Measurements from ENCODE around the gene ASB13.

The ASB13 gene

DNA sequence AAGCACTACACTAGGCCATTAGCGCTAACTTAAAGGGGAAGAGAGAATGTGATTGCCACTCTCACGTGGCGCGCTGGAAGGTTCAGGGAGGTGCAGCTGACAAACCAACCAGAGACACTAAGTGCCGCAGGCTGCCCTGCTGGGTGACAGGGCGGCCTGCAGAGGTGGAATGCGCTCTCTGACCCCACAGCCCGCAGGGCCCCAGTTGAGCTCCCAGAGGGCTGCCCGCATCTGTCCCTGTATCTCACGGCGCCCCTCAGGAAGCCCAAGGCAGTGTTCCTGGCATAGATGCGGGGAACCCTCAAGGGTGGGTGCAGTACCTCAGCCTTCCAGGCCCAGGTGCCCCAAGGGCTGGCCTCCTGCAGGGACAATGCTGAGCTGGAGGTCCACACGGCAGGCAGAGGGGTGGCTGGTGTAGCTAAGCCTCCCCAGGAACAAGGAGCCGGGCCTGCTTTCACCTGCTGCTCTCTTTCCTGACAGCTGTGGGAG, 75.0 kb downstream of the ASB13 start:
- TF ChIP-seq, protein P1, sequence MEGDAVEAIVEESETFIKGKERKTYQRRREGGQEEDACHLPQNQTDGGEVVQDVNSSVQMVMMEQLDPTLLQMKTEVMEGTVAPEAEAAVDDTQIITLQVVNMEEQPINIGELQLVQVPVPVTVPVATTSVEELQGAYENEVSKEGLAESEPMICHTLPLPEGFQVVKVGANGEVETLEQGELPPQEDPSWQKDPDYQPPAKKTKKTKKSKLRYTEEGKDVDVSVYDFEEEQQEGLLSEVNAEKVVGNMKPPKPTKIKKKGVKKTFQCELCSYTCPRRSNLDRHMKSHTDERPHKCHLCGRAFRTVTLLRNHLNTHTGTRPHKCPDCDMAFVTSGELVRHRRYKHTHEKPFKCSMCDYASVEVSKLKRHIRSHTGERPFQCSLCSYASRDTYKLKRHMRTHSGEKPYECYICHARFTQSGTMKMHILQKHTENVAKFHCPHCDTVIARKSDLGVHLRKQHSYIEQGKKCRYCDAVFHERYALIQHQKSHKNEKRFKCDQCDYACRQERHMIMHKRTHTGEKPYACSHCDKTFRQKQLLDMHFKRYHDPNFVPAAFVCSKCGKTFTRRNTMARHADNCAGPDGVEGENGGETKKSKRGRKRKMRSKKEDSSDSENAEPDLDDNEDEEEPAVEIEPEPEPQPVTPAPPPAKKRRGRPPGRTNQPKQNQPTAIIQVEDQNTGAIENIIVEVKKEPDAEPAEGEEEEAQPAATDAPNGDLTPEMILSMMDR (IDR thresholded peaks at IDR 0.05; ENCODE audit: low read depth, low read length): no peak
- H3K4me3 ChIP-seq (ENCODE audit: low read depth, low read length): no peak overlapping the region

DNA sequence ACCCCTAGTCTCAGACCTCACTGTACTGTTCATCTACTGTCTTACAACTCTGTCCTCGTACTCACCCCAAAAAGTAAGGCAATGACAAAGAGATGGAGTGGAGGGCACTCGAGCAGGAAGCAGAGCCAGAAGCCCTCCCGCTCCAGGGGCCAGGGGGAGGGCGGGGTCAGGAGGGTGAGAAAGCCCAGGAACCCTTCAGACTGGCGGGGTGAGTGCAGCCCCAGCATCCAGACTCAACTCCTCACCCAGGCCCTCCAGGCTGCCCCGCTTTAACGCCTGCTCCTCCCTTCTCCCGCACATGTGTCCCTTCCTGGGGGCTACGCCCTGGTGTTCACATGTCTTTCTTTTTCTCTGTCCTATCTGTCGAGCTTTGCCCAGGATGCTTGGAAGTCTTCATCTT, 75.6 kb downstream of the ASB13 start:
- H3K4me3 ChIP-seq (ENCODE audit: low read depth, low read length): no peak overlapping the region
- TF ChIP-seq, protein P1 (IDR thresholded peaks at IDR 0.05; ENCODE audit: low read depth, low read length): no peak

DNA sequence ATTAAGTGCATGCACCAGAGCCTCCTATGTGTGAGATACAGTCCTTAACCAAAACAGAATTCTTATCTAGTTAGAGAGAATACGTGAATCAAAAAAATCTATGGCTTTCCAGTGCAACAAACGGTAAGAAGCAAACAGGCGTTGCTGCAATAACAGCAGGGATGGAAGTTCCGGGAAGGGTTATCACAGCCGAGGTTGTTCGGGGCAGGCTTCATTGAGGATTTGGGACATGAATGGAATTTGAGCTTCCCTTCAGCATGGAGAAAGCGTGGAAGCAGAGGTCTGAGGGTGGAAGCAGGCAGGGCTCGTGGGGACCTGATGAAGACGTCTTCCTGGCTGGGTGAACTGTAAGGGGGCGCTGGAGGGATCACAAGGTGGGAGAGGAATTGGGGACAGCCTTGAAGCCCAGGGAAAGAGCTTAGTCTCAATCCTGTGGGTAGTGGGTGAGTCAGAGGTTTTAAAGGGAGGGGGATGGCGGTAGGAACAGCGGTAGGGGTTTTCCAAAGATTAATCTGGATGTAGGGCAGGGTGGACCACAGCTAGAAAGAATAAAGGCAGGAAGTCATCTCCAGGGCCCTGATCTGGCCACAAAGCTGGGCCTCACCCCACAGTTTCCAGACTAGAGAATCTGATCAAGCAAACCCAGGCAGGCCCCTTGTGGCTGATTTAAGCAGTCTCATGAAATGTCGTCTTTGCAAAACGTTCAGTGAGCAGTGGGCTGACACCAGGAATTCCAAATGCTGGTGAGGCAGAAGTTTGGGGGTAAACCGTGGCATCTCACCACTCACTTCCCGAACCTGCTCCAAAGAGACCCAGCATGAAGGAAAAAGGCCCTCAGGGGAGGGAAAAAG, 76.5 kb downstream of the ASB13 start:
- TF ChIP-seq, protein P1 (IDR thresholded peaks at IDR 0.05; ENCODE audit: low read depth, low read length): peak; percentile 20; the same call in 1 of the 2 replicates
- no peak overlapping the region for H3K4me3 ChIP-seq (ENCODE audit: low read depth, low read length)

DNA sequence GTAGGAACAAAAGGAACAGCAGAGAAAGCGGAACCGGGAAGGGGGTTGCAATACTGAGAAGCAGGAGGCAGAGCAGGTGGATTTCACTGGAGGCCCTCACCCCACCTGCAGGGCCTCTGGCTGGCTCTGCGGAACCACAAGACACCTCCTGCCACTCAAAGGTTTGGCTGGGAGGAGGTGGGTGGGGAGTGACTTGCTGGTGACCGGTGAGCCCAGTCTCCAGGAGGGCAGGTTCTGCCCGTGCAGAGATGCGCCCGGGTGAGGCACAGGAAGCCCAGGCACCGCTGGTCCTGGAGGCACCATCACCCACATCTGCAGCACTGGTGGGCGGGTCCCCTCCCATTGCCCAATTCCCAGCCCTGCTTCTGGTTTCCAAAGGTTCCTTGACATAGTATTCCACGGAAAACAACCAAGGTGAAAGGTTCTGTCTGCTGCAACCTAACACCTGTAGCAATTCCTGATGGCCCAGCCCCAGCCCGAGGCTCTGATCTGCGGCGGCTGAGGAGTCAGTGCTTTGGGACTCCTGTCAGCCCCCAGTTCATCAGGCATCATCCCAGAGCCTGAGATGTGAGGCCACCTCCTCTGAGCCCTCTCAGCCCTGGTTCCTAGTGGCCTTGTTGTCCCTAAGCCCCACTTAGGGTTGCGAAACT, 77.3 kb downstream of the ASB13 start:
- TF ChIP-seq, protein P1 (IDR thresholded peaks at IDR 0.05; ENCODE audit: low read depth, low read length): no peak
- H3K4me3 ChIP-seq (ENCODE audit: low read depth, low read length): no peak overlapping the region

Measured in WI38 (cell line).